Activated naive CD8-positive, alpha-beta T cell treated with anti-CD3 and anti-CD28 coated beads, Interleukin-2, amount 10 ng/mL, durations not matched to agents 7 days and 5 days (primary cell): ENCODE measurements around the gene PLA2R1. TPM values are rescaled to one million over a fixed set of nuclear protein-coding genes. Genes with fewer than 3 reads are reported as not detected.
"Not testable (repeated sequence)": the region's sequence is repeated elsewhere in the genome, so short reads cannot be mapped to it uniquely, and the experiment has no call there.

Experiments used
- ATAC-seq: fragments of 150-1000 bp; cut with Tn5 transposase; one replicate; pipeline ENCODE4 v1.10.0; 2021; ENCODE audit warnings: low read depth, moderate library complexity
- POLR2A ChIA-PET: fragments of 350-600 bp; sonication (Branson Sonifier 250); formaldehyde crosslinking; loops from one replicate; lab custom pipeline; 2021; ENCODE audit warnings: antibody characterized with exemption; lab: Charles Lee
- DNase-seq: peaks from one replicate; pipeline ENCODE4 v3.0.0; 2021
- H3K27ac Mint-ChIP-seq: one replicate; pipeline ENCODE4 v1.8.0; 2022; ENCODE audit warnings: mild to moderate bottlenecking, mixed read lengths
- H3K27me3 Mint-ChIP-seq: one replicate; pipeline ENCODE4 v1.8.0; 2022; ENCODE audit warnings: mild to moderate bottlenecking, moderate library complexity, mixed read lengths
- H3K36me3 Mint-ChIP-seq: one replicate; pipeline ENCODE4 v1.8.0; 2021; ENCODE audit warnings: mild to moderate bottlenecking, mixed read lengths
- H3K4me1 Mint-ChIP-seq: one replicate; pipeline ENCODE4 v1.8.0; 2021; ENCODE audit warnings: mixed read lengths
- H3K4me3 Mint-ChIP-seq: one replicate; pipeline ENCODE4 v1.8.0; 2022; ENCODE audit warnings: mild to moderate bottlenecking, moderate library complexity, mixed read lengths
- H3K9me3 Mint-ChIP-seq: one replicate; pipeline ENCODE4 v1.8.0; 2021; ENCODE audit warnings: mixed read lengths
- total RNA-seq, 2 experiments: library from RNA; stranded (reverse); gene quantifications; one replicate each; pipeline ENCODE4 v1.2.3, GENCODE V29; 2021

Gene PLA2R1
- total RNA-seq, 2 experiments from 2014 or later: not detected

- peaks cover 14% of the 10 kb centered on the region for H3K27me3 Mint-ChIP-seq
- H3K9me3 Mint-ChIP-seq: no peaks in the 10 kb centered on the region
- no peaks in the 10 kb centered on the region for H3K4me1 Mint-ChIP-seq
- POLR2A ChIA-PET: no interaction called here
- ATAC-seq (no peak), DNase-seq (no peak)
- H3K4me3 Mint-ChIP-seq: no peak overlapping the region
- no peaks in the 10 kb centered on the region for H3K36me3 Mint-ChIP-seq
- no peak overlapping the region for H3K27ac Mint-ChIP-seq
Measured at GRCh38 chr2:159973325-159973724, 89.1 kb downstream of the PLA2R1 start.

- no peaks in the 10 kb centered on the region for H3K4me1 Mint-ChIP-seq
- no peak for DNase-seq
Measured at GRCh38 chr2:159971365-159972152, 90.9 kb downstream of the PLA2R1 start.

GRCh38 chr2:159970548-159970947, 91.9 kb downstream of the PLA2R1 start:
- H3K9me3 Mint-ChIP-seq, H3K27me3 Mint-ChIP-seq, POLR2A ChIA-PET, DNase-seq, ATAC-seq, H3K4me1 Mint-ChIP-seq, H3K4me3 Mint-ChIP-seq, H3K27ac Mint-ChIP-seq, H3K36me3 Mint-ChIP-seq: not testable (repeated sequence)

More at GRCh38 chr2:159971365-159972152, 90.9 kb downstream of the PLA2R1 start:
- Mint-ChIP-seq H3K27me3 (peaks cover 6% of the 10 kb centered on the region), H3K27ac (no peak overlapping the region), H3K4me3 (no peak overlapping the region), H3K36me3 (no peaks in the 10 kb centered on the region), H3K9me3 (no peaks in the 10 kb centered on the region)
- ATAC-seq: no peak
- POLR2A ChIA-PET: no interaction called here

GRCh38 chr2:159968279-159968900, 94.0 kb downstream of the PLA2R1 start:
- ATAC-seq (no peak), DNase-seq (no peak)
- no peaks in the 10 kb centered on the region for H3K27me3 Mint-ChIP-seq
- no peak overlapping the region for H3K27ac Mint-ChIP-seq
- H3K9me3 Mint-ChIP-seq: no peaks in the 10 kb centered on the region
- peaks cover 1% of the 10 kb centered on the region for H3K36me3 Mint-ChIP-seq
- POLR2A ChIA-PET: no interaction called here
- no peaks in the 10 kb centered on the region for H3K4me1 Mint-ChIP-seq
- no peak overlapping the region for H3K4me3 Mint-ChIP-seq

GRCh38 chr2:159963700-159964099, 98.7 kb downstream of the PLA2R1 start:
- H3K4me1 Mint-ChIP-seq: peaks cover 7% of the 10 kb centered on the region
- DNase-seq (no peak), ATAC-seq (no peak)
- no peaks in the 10 kb centered on the region for H3K9me3 Mint-ChIP-seq
- no peak overlapping the region for H3K27ac Mint-ChIP-seq
- peaks cover 1% of the 10 kb centered on the region for H3K36me3 Mint-ChIP-seq
- H3K27me3 Mint-ChIP-seq: no peaks in the 10 kb centered on the region
- H3K4me3 Mint-ChIP-seq: no peak overlapping the region
- POLR2A ChIA-PET: no interaction called here

- H3K4me3 Mint-ChIP-seq, H3K36me3 Mint-ChIP-seq, H3K9me3 Mint-ChIP-seq, H3K4me1 Mint-ChIP-seq, POLR2A ChIA-PET, ATAC-seq, H3K27me3 Mint-ChIP-seq, DNase-seq, H3K27ac Mint-ChIP-seq: not testable (repeated sequence)
Measured at GRCh38 chr2:159962513-159962912, 99.9 kb downstream of the PLA2R1 start.

GRCh38 chr2:159961451-159961850, 101.0 kb downstream of the PLA2R1 start:
- POLR2A ChIA-PET: no interaction called here
- Mint-ChIP-seq H3K27ac (no peak overlapping the region), H3K4me3 (no peak overlapping the region), H3K9me3 (no peaks in the 10 kb centered on the region), H3K36me3 (peaks cover 1% of the 10 kb centered on the region), H3K4me1 (peaks cover 7% of the 10 kb centered on the region), H3K27me3 (no peaks in the 10 kb centered on the region)
- no peak for DNase-seq
- no peak for ATAC-seq

- Mint-ChIP-seq H3K9me3 (no peaks in the 10 kb centered on the region), H3K4me3 (no peak overlapping the region), H3K36me3 (peaks cover 1% of the 10 kb centered on the region), H3K27ac (no peak overlapping the region), H3K27me3 (no peaks in the 10 kb centered on the region), H3K4me1 (peaks cover 7% of the 10 kb centered on the region)
- ATAC-seq (no peak), DNase-seq (no peak)
- POLR2A ChIA-PET: no interaction called here
Measured at GRCh38 chr2:159961037-159961436, 101.4 kb downstream of the PLA2R1 start.

- Mint-ChIP-seq H3K27ac (no peak overlapping the region), H3K9me3 (no peaks in the 10 kb centered on the region), H3K27me3 (no peaks in the 10 kb centered on the region), H3K4me3 (no peak overlapping the region), H3K36me3 (peaks cover 1% of the 10 kb centered on the region), H3K4me1 (peaks cover 7% of the 10 kb centered on the region)
- DNase-seq (no peak), ATAC-seq (no peak)
- POLR2A ChIA-PET: no interaction called here
Measured at GRCh38 chr2:159960414-159960813, 102.0 kb downstream of the PLA2R1 start.

- Mint-ChIP-seq H3K36me3 (no peaks in the 10 kb centered on the region), H3K4me1 (peaks cover 7% of the 10 kb centered on the region), H3K9me3 (no peaks in the 10 kb centered on the region), H3K27ac (no peak overlapping the region), H3K27me3 (no peaks in the 10 kb centered on the region), H3K4me3 (no peak overlapping the region)
- POLR2A ChIA-PET: no interaction called here
- DNase-seq (no peak), ATAC-seq (no peak)
Measured at GRCh38 chr2:159959136-159959535, 103.3 kb downstream of the PLA2R1 start.

GRCh38 chr2:159953136-159953823, 109.1 kb downstream of the PLA2R1 start:
- DNase-seq: no peak
- Mint-ChIP-seq H3K4me1 (no peaks in the 10 kb centered on the region), H3K36me3 (no peaks in the 10 kb centered on the region), H3K4me3 (no peak overlapping the region), H3K27ac (no peak overlapping the region), H3K27me3 (peaks cover 7% of the 10 kb centered on the region), H3K9me3 (no peaks in the 10 kb centered on the region)
- POLR2A ChIA-PET: no interaction called here
- no peak for ATAC-seq

GRCh38 chr2:159946326-159946999, 116.0 kb downstream of the PLA2R1 start:
- no peak for DNase-seq
- no peak overlapping the region for H3K27ac Mint-ChIP-seq
- H3K4me3 Mint-ChIP-seq: no peak overlapping the region
- no peaks in the 10 kb centered on the region for H3K4me1 Mint-ChIP-seq
- H3K27me3 Mint-ChIP-seq: peaks cover 11% of the 10 kb centered on the region
- H3K9me3 Mint-ChIP-seq: no peaks in the 10 kb centered on the region
- no peaks in the 10 kb centered on the region for H3K36me3 Mint-ChIP-seq
- POLR2A ChIA-PET: no interaction called here
- ATAC-seq: no peak

- POLR2A ChIA-PET: no interaction called here
Measured at GRCh38 chr2:159944874-159945273, 117.5 kb downstream of the PLA2R1 start.

More at GRCh38 chr2:159944874-159945273, 117.5 kb downstream of the PLA2R1 start:
- Mint-ChIP-seq H3K9me3 (no peaks in the 10 kb centered on the region), H3K4me1 (no peaks in the 10 kb centered on the region), H3K27me3 (peaks cover 9% of the 10 kb centered on the region), H3K4me3 (no peak overlapping the region), H3K27ac (no peak overlapping the region), H3K36me3 (no peaks in the 10 kb centered on the region)
- no peak for DNase-seq
- ATAC-seq: no peak
